HG02852 (cell line): ENCODE data around the gene SYT17.

Experiments used
- ATAC-seq: cut with Tn5 transposase; IDR thresholded peaks from one replicate; pipeline ENCODE4 v1.9.1; 2021; ENCODE audit warnings: mild to moderate bottlenecking, moderate library complexity; ENCODE audit not compliant: unreplicated experiment

SYT17 gene

DNA sequence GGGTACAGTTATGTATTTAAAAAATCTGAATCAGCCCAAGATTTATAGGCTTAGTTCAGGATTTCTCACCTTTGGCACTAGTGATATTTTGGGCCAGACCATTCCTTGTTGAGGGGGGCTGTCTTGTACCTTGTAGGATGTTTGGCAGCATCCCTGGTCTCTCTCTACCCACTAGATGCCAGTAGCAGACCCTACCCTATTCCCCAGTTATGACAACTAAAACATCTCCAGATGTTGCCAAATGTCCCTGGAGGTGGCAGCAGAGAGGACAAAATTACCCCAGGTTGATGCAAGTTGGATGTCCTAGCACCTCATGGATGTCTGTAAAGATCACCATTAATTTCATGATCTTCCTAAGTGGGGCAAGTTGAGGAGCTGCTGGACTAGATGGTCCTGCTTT, 45.8 kb downstream of the SYT17 start:
- ATAC-seq = no peak

DNA sequence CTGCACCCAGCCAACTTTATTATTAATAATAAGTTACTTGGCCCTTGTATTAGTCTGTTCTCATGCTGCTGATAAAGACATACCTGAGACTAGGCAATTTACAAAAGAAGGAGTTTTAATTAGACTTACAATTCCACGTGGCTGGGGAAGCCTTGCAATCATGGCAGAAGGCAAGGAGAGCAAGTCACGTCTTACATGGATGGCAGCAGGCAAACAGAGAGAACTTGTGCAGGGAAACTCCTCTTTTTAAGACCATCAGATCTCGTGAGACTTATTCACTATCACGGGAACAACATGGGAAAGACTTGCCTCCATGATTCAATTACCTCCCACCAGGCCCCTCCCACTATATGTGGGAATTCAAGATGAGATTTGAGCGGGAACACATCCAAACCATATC, 47.7 kb downstream of the SYT17 start:
- no peak for ATAC-seq

DNA sequence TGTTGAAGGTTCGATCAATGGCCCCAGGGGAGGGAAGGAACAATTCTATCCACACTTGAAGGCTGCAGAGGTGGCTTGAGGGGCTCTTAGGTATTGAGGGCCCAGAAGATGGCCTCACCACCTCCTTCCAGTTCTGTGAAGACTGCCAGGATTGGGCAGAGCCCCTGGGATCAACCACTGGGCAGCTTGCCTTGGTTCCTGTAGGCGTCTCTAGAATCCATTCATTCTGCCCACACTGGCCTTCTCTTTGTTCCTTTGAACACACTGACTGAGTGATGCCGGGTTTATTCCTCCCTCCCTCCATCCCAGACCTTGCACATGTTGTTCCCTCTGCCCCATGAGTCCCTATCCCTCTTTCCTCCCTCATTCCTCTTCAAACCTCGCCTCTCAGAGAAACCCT, 50.5 kb downstream of the SYT17 start:
- no peak for ATAC-seq

DNA sequence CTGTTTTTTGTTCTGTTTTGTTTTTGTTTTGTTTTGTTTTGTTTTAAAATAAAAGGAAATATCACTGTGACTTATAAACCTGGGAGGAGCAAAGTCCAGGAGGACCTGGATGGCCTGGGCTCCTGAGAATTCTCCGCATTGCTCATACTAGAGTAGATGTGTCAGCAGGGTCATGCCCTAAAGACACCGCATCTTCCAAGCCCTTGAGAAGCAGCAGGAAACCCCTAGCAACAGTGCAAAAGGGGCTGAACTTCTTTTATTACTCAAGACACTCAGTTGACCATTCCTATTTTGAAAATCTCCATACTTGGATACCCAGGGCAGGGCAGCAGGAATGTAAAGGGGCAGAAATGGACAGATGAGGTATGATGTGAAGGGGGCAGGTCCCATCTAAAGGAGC, 51.8 kb downstream of the SYT17 start:
- no peak for ATAC-seq

DNA sequence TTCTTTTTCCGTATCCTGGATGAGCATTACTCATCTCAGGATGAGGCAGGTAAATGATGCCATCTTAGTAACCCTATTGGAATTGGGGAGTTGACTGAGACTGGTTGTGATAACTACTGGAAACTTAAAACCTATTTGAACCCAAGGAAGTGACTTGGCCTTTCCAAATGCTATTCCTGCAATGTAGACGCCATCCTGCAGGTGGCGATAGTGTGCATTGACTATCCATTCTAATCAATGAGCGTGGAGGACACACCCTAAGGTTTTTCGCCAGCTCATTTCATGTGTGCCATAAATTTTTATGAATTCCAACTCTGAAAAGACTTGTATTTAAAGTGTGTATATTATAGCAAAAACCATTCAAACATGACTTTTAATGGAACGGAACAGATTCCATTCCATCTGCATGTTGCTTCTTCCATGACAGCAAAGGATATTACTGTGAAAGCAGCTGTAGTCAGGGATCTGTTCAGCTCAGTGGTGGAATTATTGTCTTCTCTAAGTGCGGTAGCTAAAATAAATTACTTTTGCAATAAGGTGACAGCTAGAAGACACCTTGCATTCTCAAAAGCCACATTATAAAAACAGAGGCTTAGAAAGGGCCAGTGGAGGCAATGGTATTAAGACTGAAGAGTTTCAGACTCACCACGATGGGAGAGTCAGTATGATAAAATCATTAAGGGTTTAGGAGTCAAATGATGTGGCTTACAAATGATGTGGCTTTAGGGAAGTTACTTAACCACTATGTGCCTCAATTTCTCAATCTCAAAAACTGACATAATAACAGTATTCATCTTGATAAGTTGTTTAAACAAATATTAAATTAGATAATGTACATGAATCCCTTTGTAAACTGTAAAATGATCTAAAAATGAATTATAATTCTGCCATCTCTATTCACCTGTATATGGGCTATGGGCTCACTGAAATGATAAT, 55.5 kb downstream of the SYT17 start:
- no peak for ATAC-seq

DNA sequence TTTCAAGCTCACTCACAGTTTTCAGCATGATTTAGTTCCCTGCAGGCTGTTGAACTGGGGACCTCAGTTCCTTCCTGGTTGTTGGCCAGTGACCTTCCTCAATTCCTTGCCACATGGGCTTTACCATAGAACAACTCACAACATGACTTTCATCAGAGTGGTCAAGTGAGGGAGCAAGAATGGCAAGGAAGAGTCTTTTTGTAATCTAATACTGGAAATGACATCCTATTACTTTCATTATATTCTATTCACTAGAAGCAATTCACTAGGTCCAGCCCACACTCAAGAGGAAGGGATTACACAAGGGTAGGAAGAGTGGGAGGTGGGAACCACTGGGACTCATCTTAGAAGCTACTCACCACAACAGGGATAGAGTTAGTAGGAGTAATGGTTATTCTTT, 57.6 kb downstream of the SYT17 start:
- no peak for ATAC-seq

DNA sequence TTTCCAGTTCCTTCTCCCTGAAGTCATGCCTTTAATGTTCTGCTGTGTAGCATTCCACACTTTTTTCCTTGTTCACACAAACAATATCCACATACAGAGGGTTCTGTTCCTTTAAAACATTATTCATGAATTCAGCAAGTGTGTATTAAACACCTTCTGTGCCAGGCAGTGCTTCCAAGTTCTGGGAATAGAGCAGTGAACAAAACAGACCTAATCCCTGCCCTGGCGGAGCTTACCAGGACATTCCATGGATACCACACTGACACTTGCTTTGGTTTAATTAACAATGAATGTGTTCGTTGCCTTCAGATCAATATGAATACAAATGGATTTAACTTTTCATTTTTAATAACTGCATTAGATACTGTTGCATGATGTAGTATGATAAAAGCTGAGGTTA, 59.6 kb downstream of the SYT17 start:
- ATAC-seq = no peak

DNA sequence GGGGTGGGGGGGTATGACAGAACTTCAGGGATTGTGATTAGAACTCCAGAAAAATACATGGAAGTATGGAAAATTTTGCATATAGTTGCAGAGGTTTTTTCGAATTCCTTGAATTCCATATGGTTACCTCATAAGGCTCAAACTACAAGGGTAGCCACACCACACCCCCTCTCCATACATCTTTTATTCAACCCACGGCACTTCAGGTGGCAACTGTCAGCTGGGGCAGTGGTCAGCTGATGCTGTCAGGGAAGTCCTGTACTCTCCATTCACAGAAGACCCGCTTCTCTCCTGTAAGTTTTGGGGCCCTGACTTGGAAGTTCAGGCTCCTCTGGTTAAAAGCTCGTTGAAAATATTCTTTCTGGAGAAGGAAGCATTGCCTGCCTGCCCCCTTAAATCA, 60.0 kb downstream of the SYT17 start:
- ATAC-seq = no peak

DNA sequence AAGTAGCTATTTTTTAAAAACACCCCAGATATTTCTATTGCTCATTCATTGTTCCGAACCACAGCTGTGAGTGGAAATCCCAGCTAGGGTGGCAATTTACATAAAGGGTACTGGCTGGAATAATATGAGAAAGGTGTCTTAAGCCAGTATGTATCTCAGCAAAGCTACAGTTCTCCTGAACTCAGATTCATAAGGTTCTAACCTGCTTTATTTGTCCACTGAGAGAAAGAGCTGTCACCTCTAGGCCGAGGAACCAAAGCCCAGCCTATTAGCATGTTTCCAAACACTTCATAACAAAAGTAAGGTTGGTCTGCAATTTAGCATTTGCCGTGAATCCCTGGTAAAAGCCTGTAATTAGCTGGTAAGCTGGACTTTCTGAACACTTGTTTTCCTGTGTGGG, 60.5 kb downstream of the SYT17 start:
- no peak for ATAC-seq

DNA sequence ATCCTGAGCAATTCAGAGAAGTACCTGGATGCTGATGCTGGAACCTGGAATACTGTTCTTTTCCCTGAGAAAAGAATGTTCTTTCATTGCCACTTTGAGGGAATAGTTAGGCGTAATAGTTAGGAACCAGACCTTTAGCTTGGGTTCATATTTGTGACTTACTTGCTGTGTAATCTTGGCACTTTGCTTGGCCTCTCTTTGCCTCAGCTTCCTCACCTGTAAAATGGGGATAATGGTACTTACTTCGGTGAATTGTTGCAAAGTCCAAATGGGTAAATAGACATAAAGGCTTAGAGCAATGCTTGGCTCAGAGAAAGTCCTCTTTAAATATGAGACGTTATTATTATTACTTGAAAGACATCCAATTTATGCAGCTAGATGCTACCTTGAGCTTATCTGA, 62.5 kb downstream of the SYT17 start:
- no peak for ATAC-seq

DNA sequence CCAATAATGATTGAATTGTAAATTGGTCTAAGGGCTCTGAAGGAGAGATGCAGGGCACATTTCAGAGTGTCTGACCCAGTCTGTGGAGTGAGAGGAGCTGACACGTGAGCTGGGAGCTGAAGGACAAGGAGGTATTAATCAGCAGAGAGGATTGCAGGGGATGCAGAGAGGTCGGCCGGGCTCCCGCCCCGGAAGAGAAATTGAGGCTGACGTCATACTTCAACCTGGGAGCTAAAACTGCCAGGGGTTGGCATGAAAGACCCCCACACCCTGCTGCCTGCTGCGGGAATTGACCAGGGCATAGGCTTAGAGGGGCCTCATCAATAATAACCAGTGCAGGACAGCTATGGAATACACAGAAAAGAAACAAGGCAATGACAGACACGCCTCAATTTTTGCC, 63.8 kb downstream of the SYT17 start:
- ATAC-seq = no peak

DNA sequence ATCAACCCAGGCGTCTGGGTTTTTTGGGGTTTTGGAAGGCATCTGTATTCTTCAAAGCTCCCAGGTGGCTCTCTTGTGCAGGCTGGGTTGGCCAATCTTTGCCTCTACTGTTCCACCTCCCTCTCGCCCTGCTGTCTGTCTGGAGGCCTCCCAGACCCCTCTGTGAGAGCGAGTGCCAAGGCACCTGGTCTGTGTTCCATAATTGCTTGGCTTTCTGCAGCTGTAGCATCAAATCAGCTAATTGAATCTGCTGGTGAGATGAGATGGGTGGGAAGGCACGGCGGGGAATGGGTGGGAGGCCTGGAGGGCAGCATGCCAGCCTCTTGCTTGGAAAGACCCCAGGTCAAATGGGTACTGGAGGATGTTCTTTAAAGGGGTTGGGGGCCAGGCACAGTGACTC, 64.9 kb downstream of the SYT17 start:
- ATAC-seq = no peak

DNA sequence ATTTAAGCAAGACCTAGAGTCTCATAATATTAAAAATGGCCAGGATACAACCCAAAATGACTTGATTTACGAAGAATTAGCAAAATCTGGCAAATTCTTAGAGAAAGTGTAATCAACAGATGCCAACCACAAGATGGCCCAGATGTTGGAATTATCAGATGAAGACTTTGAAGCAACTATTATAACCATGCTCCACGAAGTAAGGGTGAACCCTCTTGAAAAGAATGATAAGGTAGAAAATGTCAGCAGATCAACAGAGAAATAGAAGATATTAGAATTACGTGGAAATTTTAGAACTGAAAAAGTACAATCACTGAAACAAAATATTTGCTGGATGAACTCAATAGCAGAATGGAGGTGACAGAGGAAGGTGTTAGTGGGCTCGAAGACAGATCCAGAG, 67.4 kb downstream of the SYT17 start:
- no peak for ATAC-seq

DNA sequence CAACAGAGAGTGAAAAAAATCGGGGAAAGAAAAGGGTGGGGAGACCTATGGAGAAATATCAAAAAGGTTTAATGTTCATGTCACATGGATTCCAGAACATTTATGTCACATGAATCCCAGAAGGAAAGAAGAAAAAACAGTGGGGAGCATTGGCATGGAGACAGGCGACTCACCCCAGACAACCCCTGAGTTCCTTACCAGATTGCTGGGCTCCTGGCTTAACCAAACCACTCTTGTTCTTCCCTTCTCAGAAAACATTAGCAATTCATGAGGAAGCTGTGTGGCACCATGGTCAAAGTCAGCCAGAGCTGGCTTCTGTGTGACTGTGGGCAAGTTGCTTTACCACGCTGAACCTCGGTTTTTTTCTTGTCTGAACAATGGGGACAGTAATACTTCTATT, 67.8 kb downstream of the SYT17 start:
- no peak for ATAC-seq

DNA sequence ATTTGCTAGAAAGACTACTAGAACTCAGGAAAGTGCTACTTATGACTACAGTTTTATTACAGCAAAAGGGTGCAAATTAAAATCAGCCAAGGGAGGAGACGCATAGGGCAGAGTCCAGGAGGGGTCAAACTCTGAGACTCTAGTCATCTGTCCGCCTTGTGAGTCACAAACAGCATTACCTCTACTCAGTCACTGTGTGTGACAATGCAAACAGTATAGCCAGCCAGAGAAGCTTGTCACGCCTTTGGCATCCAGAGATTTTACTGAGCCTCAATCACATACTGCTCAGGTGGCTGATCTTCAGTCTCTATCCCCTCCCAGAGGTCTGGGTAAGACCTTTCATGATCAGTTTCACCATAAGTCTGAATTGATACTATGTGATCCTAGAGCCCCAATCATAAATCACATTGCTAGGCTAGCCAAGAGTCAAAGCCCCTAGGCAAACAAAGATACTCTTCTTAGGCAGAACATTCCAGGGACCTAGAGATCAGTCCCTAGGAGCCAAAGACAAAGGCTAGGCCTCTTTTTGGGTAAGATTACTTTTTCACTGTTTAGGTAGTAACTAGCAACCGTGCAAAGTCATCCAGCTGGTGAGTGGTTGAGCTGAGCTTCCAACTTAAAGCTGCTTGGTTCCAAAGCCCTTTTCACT, 68.6 kb downstream of the SYT17 start:
- ATAC-seq = no peak

DNA sequence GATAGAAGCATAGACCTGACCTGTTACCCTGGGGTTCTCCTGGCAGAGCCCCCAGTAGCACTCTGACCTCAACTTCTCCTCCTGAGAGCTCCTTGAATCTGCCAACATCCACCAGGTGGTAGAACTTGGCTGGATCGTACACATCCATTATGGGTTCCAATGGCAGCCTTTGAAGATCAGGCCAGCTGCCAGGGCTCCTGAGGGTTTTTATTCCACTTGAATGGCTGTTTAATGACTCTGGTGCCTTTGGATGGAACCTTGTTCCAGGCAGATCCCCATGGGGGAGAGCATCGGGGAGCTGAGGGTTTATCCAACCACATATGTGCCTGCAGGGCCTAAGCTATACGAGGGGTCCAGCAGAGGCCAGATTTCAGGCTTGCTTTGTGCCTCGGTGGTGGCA, 70.4 kb downstream of the SYT17 start:
- ATAC-seq = no peak

DNA sequence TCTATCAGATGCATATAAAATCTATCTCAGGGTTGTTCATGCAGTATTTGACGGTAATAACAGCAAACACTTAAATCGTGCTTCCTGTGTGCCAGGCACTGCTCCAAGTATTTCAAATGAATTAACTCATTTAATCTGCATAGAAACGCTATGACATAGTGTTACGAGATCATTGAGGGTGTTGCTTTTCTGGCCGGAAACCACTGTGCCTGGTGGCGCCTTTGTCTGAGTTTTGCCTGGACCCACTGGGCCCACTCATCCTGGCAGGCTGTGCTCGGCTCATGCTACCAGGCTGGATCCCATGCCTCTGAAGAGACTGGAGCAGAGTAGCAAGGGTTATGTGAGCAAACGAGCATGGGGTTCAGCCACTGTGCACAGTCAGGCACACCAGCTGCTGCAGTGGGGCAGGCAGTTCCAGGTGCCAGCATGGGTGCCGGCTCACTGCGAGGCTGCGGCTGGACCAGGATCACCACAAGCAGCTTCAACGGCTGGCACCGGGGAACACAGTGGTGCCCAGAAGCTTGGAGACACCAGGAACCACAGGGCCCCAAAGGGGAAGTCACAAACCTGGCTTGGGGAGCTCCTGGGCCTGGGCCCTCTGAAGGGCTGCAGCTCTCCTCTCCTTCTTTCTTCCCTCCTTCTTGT, 71.6 kb downstream of the SYT17 start:
- no peak for ATAC-seq

DNA sequence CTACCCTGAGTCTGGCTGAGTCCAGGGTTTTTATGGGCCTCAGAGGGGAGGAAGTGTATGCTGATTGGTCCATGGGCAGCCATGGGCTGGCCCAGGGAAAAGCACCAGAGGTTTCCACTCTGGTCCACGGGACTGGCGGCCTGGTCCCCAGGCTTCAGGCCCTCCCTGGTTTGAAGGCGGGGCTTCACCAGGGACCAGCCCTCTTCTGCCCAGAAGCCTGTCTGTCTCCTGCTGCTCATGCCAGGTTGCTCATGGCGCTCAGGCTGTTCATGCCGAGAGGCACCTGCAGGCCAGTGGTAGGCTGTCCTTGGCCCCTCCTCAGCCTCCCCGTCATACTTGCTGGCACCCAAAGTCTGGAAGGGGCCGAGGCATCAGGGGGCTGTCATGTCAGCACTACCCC, 72.5 kb downstream of the SYT17 start:
- no peak for ATAC-seq

DNA sequence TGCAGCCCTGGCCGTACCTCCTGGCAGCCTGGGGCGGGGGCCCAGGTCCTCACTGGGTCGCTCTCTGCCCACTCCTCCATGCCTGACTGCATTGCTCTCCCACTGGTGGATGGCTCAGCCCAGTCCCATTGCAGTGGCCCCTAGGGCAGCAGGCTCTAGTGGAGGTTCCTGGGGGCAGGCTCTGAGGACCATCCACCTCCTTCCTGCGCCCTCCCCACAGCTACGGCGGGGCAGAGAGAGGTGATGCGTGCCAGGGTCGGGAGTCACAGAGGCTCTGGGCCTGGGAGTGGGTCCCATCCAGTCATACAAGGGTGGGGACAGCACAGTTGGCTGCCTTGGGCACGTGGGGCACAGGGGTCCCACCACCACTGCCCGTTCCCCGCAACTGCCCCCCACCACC, 73.5 kb downstream of the SYT17 start:
- ATAC-seq = no peak

DNA sequence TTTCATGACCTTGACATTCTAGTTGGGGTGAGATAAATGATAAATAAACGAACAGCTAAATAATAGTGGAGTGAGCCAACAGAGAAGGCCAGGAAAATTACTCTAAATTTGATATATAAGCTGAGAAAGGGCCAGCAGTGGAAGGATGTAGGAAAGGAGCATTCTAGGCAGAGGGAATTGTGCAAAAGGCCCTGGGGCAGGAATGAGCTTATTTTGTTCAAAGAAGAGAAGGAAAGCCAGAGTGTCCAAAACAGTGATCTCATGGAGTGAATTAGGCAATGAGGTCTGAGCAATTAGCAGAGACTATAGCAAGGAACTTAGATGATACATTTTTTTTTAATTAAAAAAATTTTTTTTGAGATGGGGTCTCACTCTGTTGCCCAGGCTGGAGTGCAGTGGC, 74.1 kb downstream of the SYT17 start:
- ATAC-seq = no peak

DNA sequence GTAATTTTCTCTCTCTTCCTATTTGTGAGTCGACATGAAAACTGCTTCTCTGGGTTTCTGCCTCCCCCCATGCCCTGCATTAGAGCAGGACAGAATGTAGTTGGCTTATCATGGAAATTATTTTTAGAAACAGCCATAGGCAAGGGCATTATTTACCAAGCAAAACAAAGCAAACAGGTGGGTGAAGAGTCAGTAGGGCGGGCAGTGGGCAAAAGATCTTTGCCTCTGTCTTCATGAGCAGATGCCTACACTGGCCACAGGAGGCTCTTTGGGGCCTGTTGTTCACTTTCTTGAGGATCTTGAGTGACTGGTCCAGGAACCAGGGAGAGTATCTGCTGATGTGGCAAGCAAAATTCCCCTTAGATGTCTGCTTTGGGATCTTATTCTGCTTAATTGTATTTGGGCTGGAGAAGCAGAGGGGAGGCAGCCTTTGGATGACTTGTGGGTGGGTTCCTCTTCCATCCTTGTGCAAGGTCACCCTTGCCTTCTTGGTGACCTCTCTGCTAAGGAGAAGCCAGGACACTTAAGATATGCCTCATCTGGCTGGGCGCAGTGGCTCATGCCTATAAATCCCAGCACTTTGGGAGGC, 75.0 kb downstream of the SYT17 start:
- ATAC-seq = no peak
